Lung (tissue), 12 donors: Measurements from ENCODE around the gene VEPH1. TPM values are rescaled to one million over a fixed set of nuclear protein-coding genes. Genes with fewer than 3 reads are reported as not detected.

Source experiments
- ATAC-seq: fragments of 200-7000 bp; cut with Tn5 transposase; one replicate; pipeline ENCODE4 v1.9.1; 2020; ENCODE audit warnings: moderate number of reproducible peaks; ENCODE audit not compliant: insufficient read depth, low FRiP score
- DNase-seq, 3 donors: peaks; one replicate each; pipeline ENCODE4 v3.0.0-alpha.2; 2013 to 2017
- H3K27ac ChIP-seq, 2 donors: one replicate each; pipeline ENCODE4 v1.5.1; 2013; ENCODE audit warnings: mild to moderate bottlenecking in 2 of 2, moderate library complexity in 2 of 2, control low read depth in 1 of 2, inconsistent platforms in 1 of 2, low read depth in 1 of 2, low read length in 1 of 2
- H3K27me3 ChIP-seq, 3 donors: one replicate each; pipeline ENCODE4 v1.5.1; 2013; ENCODE audit warnings: low read length in 2 of 3; ENCODE audit not compliant: control insufficient read depth in 3 of 3, insufficient read depth in 3 of 3
- H3K36me3 ChIP-seq, 4 donors: one replicate each; pipeline ENCODE4 v1.5.1; 2013; ENCODE audit warnings: low read length in 4 of 4, mild to moderate bottlenecking in 1 of 4, moderate library complexity in 1 of 4; ENCODE audit not compliant: control insufficient read depth in 4 of 4, insufficient read depth in 4 of 4
- H3K4me1 ChIP-seq, 5 donors: one replicate each; pipeline ENCODE4 v1.5.1; 2013; ENCODE audit warnings: low read length in 5 of 5, mild to moderate bottlenecking in 2 of 5, moderate library complexity in 1 of 5; ENCODE audit not compliant: control insufficient read depth in 5 of 5, insufficient read depth in 5 of 5
- H3K4me3 ChIP-seq: one replicate; pipeline ENCODE4 v1.5.1; 2013; ENCODE audit warnings: mild to moderate bottlenecking, control low read depth, moderate library complexity
- H3K9ac ChIP-seq, 2 donors: one replicate each; pipeline ENCODE4 v1.5.1; 2013; ENCODE audit warnings: low read length in 2 of 2, control low read depth in 1 of 2; ENCODE audit not compliant: insufficient read depth in 1 of 2
- H3K9me3 ChIP-seq, 4 donors: one replicate each; pipeline ENCODE4 v1.5.1; 2013; ENCODE audit warnings: low read length in 3 of 4, mild to moderate bottlenecking in 1 of 4, moderate library complexity in 1 of 4; ENCODE audit not compliant: control insufficient read depth in 4 of 4, insufficient read depth in 3 of 4
- WGBS, 2 donors: extraction: QIAGEN DNeasy Blood & Tissue Kit; methylation state at CpG; one replicate each; pipeline ENCODE4 v1.1.7; 2013; 5-methylcytosine and 5-hydroxymethylcytosine counted together
- polyA plus RNA-seq, 2 donors: library from polyadenylated mRNA; stranded (reverse); fragments of 200-250 nt; gene quantifications; one replicate each; pipeline ENCODE4 v1.2.1, GENCODE V29; 2013
- total RNA-seq, 2 donors: library from RNA; depleted of rRNA in 1 of 2; stranded (reverse); fragments of >200 nt in 1 of 2; gene quantifications; one replicate each; pipeline ENCODE4 v1.2.1, GENCODE V29; 2014 to 2021
- TF ChIP-seq, protein P1 (sequence below): IDR thresholded peaks from 2 replicates; pipeline ENCODE4 v1.5.1; 2012; ENCODE audit warnings: mild to moderate bottlenecking; ENCODE audit errors: control extremely low read depth, extremely low read depth
- donor health status: control.
- donor health status: control.
- donor health status: Bipolar disorder and iron deficiency.
- donor health status: healthy.
- donor health status: DM: yes; HTN: yes; CAD: no.

Gene VEPH1
- total and polyA plus RNA-seq, 4 donors = 14.6 to 237 (median 65.5) TPM

DNA sequence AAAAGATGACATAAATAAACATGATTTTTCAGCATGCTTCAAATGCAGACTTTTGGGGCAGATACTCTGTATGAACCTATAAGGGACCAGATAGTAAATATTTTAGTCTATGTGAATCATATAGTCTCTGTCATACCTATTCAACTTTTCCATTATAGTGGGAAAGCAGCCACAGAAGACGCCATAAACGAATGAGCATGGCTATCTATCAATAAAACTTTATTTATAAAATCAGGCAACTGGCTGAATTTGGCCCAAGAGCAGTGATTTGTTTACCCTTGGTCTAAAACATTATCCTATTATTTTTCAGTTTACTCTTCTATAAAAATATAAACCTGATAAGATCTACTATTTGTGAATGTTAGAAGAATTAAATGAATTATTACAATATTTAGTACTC, 25.9 kb upstream of the VEPH1 start:
- WGBS, 2 donors = 91 to 92% methylated on average over 2 of the region's 2 CpGs
- no peaks in the 10 kb centered on the region for H3K27me3 ChIP-seq
- peaks cover 0 to 17% (median 5%) of the 10 kb centered on the region in 5 donors for H3K4me1 ChIP-seq
- H3K4me3 ChIP-seq = no peak overlapping the region
- H3K9me3 ChIP-seq = no peaks in the 10 kb centered on the region
- TF ChIP-seq, protein P1, sequence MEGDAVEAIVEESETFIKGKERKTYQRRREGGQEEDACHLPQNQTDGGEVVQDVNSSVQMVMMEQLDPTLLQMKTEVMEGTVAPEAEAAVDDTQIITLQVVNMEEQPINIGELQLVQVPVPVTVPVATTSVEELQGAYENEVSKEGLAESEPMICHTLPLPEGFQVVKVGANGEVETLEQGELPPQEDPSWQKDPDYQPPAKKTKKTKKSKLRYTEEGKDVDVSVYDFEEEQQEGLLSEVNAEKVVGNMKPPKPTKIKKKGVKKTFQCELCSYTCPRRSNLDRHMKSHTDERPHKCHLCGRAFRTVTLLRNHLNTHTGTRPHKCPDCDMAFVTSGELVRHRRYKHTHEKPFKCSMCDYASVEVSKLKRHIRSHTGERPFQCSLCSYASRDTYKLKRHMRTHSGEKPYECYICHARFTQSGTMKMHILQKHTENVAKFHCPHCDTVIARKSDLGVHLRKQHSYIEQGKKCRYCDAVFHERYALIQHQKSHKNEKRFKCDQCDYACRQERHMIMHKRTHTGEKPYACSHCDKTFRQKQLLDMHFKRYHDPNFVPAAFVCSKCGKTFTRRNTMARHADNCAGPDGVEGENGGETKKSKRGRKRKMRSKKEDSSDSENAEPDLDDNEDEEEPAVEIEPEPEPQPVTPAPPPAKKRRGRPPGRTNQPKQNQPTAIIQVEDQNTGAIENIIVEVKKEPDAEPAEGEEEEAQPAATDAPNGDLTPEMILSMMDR = no peak
- ATAC-seq = no peak
- DNase-seq = no peak
- no peak overlapping the region for H3K9ac ChIP-seq
- no peak overlapping the region for H3K27ac ChIP-seq
- H3K36me3 ChIP-seq = no peaks in the 10 kb centered on the region

DNA sequence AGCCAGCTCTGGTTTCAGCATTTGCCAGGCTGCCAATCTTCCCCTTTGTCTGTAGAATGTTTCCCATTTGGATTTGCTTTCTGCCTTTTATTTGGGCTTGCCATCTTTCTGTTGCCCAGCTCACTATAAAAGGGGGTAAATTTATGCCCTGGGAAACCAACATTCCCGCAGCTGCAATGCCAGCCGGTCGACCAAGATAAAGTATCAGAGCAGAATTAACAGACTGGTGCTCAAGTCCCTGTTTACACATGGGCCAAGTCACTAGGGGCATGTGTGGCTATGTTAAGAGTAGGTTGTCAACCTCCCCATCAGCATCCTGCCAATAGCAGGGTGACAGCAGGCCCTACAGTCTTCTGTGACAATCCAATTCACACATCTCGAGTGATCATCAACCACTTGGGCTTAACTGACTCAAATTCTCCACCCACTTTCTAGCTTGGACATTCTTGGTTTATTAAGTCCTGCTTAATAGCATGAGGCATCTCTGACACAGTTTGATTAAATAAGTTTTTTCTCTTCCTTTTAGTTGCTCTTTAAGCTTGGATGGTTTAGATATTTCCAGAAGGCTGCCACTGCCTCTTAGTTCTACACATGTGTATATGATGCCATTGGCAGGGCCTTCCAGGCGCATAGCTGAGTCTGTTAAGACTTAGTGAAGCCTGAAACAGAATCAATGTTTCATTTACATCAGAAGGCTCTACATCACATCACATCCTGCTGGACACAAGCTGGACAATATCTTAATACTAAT, 24.1 kb upstream of the VEPH1 start:
- Histone ChIP-seq H3K4me3 (no peak overlapping the region), H3K4me1 (peaks cover 0 to 17% (median 7%) of the 10 kb centered on the region in 5 donors), H3K27me3 (no peaks in the 10 kb centered on the region), H3K27ac (no peak overlapping the region), H3K9me3 (no peaks in the 10 kb centered on the region), H3K9ac (no peak overlapping the region), H3K36me3 (no peaks in the 10 kb centered on the region)
- DNase-seq = peak in 1 of 3 donors; percentile 18
- WGBS, 2 donors = 81 to 85% methylated on average over 5 of the region's 5 CpGs
- TF ChIP-seq, protein P1 = no peak
- ATAC-seq = no peak

DNA sequence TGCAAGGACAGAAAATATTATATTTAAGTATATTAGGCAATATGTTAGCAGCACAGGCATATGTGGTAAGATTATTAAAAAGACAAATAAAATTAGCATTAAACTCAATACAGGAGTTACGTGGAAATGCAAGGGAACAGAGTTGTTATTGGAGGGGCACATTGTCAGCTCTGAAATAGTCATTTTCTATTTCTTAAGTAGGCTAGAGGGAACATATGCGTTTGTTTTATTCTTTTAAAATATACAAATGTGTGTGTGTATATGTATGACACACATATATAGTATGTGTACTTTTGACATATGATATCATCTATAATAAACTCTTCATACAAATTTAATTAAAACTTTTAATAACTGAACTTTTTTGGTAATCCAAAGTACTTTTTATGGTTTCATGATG, 22.8 kb upstream of the VEPH1 start:
- TF ChIP-seq, protein P1 = no peak
- no peak for ATAC-seq
- H3K4me1 ChIP-seq = peaks cover 0 to 26% (median 7%) of the 10 kb centered on the region in 5 donors
- no peak overlapping the region for H3K27ac ChIP-seq
- H3K36me3 ChIP-seq = no peaks in the 10 kb centered on the region
- H3K4me3 ChIP-seq = no peak overlapping the region
- 86 to 93% methylated on average over 2 of the region's 2 CpGs for WGBS, 2 donors
- H3K9me3 ChIP-seq = no peaks in the 10 kb centered on the region
- no peaks in the 10 kb centered on the region for H3K27me3 ChIP-seq
- H3K9ac ChIP-seq = no peak overlapping the region
- no peak for DNase-seq
